ENCODE measurements around the gene FOSB. TPM values are rescaled to one million over a fixed set of nuclear protein-coding genes. Genes with fewer than 3 reads are reported as not detected.

The FOSB gene
- total RNA-seq, 1 donor from 2014 or later = 3.6 TPM

GRCh38 chr19:45476304-45476703 is 8.5 kb downstream of the FOSB start:
- Histone ChIP-seq H3K27me3 (peaks cover 9% of the 10 kb centered on the region), H3K4me3 (no peak overlapping the region), H3K4me1 (peaks cover 11% of the 10 kb centered on the region), H3K9me3 (no peaks in the 10 kb centered on the region), H3K36me3 (no peaks in the 10 kb centered on the region), H3K27ac (no peak overlapping the region)
- ATAC-seq = no peak
- intact Hi-C loops (cut with DNase I) = no loop called here
- TF ChIP-seq, protein P1, sequence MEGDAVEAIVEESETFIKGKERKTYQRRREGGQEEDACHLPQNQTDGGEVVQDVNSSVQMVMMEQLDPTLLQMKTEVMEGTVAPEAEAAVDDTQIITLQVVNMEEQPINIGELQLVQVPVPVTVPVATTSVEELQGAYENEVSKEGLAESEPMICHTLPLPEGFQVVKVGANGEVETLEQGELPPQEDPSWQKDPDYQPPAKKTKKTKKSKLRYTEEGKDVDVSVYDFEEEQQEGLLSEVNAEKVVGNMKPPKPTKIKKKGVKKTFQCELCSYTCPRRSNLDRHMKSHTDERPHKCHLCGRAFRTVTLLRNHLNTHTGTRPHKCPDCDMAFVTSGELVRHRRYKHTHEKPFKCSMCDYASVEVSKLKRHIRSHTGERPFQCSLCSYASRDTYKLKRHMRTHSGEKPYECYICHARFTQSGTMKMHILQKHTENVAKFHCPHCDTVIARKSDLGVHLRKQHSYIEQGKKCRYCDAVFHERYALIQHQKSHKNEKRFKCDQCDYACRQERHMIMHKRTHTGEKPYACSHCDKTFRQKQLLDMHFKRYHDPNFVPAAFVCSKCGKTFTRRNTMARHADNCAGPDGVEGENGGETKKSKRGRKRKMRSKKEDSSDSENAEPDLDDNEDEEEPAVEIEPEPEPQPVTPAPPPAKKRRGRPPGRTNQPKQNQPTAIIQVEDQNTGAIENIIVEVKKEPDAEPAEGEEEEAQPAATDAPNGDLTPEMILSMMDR (IDR thresholded peaks at IDR 0.05) = no peak
- DNase-seq = no peak

DNA sequence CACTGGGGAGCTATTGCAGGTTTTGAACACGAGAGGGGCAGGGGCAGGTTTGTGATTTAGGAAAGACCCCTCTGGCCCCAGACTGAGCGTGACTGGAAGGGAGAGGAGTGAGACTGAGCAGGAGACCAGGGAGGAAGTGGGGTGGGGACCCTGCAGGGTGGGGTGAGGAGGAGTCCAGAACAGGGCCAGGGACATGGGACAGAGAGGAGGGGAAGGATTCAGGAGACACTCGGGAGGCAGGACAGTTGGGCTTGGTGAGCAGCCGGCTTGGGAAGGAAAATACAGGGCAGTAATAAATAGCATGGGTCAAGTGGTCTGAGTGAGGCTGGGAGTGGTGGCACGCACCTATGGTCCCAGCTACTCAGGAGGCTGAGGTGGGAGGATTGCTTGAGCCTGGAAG is 9.4 kb downstream of the FOSB start:
- Histone ChIP-seq H3K4me3 (no peak overlapping the region), H3K27me3 (peaks cover 9% of the 10 kb centered on the region), H3K4me1 (peaks cover 9% of the 10 kb centered on the region), H3K9me3 (no peaks in the 10 kb centered on the region), H3K27ac (no peak overlapping the region), H3K36me3 (no peaks in the 10 kb centered on the region)
- DNase-seq (no peak), ATAC-seq (no peak)
- TF ChIP-seq, protein P1 (IDR thresholded peaks at IDR 0.05) = no peak
- intact Hi-C loops (cut with DNase I) = no loop called here

DNA sequence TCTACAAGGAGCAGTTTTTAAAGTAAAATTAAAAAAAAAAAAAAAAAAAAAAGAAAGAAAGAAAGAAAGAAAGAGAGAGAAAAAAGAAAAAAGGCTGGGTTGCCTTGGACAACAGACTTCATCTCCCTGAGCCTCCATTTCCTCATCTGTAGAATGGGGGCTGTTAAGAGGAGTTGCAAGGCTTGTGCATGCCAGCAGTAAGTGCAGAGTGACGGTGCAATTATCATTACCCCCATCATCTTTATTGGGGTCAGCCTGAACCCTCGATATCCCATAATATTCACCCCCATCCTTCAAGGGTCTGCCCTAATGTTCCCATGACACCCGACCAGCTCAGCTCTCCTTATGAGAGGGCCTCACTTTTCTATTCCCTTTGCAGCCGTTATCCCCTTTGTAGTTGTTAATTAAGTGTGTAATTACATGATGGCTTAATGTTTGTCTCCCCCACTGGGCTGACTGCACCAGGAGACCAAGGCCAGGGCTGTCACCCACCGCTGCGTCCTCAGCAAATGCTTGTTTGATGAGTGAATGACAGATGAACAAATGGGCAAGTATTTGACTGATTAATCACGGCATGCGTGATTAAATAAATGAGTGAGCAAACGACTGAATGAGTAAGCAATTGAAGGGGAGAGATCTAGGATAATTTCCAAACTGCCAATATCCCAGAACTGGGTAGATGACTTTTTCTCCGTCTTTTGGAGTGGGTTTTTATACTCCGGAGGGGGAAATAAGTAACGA is 10.1 kb downstream of the FOSB start:
- ATAC-seq = no peak
- Histone ChIP-seq H3K27me3 (peaks cover 9% of the 10 kb centered on the region), H3K9me3 (no peaks in the 10 kb centered on the region), H3K4me1 (peaks cover 6% of the 10 kb centered on the region), H3K36me3 (no peaks in the 10 kb centered on the region), H3K4me3 (peak overlapping the region; percentile 50), H3K27ac (peak overlapping the region; percentile 98)
- intact Hi-C loops (cut with DNase I) = loop anchor here (2.0 kb wide), 1 partner anchor 37 kb away; no protein-coding TSS in a partner anchor
- no peak for DNase-seq
- TF ChIP-seq, protein P1 (IDR thresholded peaks at IDR 0.05) = no peak

DNA sequence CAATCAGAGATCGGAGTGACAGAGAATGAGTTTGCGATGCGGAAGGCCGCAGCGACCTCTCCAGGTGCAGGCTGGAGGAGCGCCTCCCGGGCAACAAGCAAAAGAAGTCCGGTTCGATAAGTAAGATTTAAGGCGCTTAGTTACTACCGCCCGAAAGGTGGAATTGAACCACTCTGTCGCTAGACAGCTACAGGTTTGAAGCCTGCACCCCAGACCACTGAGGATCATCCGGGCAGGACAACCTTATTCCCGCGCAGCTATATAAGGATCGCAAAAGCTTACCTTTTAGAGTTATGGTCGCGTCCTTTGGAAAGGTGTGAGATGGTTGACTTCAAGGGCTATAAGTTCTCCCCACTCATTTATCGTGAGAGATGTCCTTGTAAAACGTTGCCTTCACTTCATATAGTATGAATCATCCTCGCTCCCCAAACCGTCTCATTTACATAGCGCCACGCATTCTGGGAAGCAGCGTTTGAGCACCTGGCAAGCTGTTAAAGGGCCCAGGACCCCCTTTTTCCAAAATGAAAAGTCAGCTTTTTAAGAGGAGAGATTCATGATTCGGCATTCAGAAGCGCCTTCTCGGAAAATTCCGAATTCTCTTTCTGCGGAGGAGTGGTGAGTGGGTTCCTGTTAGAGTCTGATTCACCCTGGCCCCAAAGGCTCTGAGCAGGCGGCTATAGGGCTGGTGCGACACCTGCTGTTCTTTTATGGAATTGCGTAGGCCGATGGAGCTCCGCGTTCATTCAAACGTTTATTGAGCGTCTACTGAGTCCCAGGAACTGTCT is 10.8 kb downstream of the FOSB start:
- TF ChIP-seq, protein P1 (IDR thresholded peaks at IDR 0.05) = peak; percentile 96
- no peaks in the 10 kb centered on the region for H3K36me3 ChIP-seq
- peak overlapping the region; percentile 98 for H3K27ac ChIP-seq
- intact Hi-C loops (cut with DNase I) = loop anchor here (2.0 kb wide), 1 partner anchor 38 kb away; no protein-coding TSS in a partner anchor
- peak overlapping the region; percentile 50 for H3K4me3 ChIP-seq
- no peaks in the 10 kb centered on the region for H3K9me3 ChIP-seq
- peak; percentile 94 for ATAC-seq
- H3K4me1 ChIP-seq = peaks cover 6% of the 10 kb centered on the region
- DNase-seq = peak; percentile 88
- peaks cover 4% of the 10 kb centered on the region for H3K27me3 ChIP-seq

DNA sequence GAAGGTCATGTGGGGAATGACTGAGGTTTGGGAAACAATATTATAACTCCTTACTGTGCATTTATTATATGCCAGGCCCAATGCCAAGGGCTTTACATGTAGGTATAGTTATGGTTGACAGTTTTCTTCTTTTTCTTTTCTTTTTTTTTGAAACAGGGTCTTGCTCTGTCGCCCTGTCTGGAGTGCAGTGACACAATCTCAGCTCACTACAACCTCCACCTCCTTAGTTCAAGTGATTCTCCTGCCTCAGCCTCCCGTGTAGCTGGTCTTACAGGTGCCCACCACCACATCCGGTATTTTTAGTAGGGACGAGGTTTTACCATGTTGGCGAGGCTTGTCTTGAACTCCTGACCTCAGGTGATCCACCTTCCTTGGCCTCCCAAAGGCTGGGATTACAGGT is 15.2 kb downstream of the FOSB start:
- DNase-seq (no peak), ATAC-seq (no peak)
- TF ChIP-seq, protein P1 (IDR thresholded peaks at IDR 0.05) = no peak
- Histone ChIP-seq H3K4me3 (no peak overlapping the region), H3K27ac (no peak overlapping the region), H3K4me1 (peaks cover 7% of the 10 kb centered on the region), H3K36me3 (no peaks in the 10 kb centered on the region), H3K27me3 (no peaks in the 10 kb centered on the region), H3K9me3 (no peaks in the 10 kb centered on the region)
- intact Hi-C loops (cut with DNase I) = no loop called here
